Prostate gland (tissue), 2 donors: ENCODE measurements around the gene MLLT10. TPM values are rescaled to one million over a fixed set of nuclear protein-coding genes. Genes with fewer than 3 reads are reported as not detected.

Experiments used
- DNase-seq: peaks from one replicate; pipeline ENCODE4 v3.0.0-alpha.2; 2019; ENCODE audit warnings: low spot score
- H3K27ac ChIP-seq, 2 donors: fragments of 200-600 bp; sonication (generic); 2 replicates each; pipeline ENCODE4 v1.5.1; 2017 to 2019
- H3K27me3 ChIP-seq: fragments of 200-600 bp; sonication (generic); replicated peaks from 2 replicates; pipeline ENCODE4 v1.5.1; 2019; ENCODE audit not compliant: insufficient read depth
- H3K36me3 ChIP-seq, 2 donors: fragments of 200-600 bp; sonication (generic); 1 replicate in 1 of 2; 2 replicates in 1 of 2; pipeline versions ENCODE4 v1.5.1 to v1.8.1; 2017 to 2019
- H3K4me1 ChIP-seq: fragments of 200-600 bp; sonication (generic); replicated peaks from 2 replicates; pipeline ENCODE4 v1.5.1; 2019
- H3K4me3 ChIP-seq, 2 donors: fragments of 200-600 bp; sonication (generic); 2 replicates each; pipeline ENCODE4 v1.5.1; 2017 to 2019
- H3K9me3 ChIP-seq: fragments of 200-600 bp; sonication (generic); 2 replicates; pipeline ENCODE4 v1.5.1; 2017
- CTCF ChIP-seq, 4 experiments: fragments of 200-600 bp in 2 of 4; fragments of 450-650 bp in 2 of 4; sonication (generic) in 2 of 4; IDR thresholded peaks; 1 replicate in 3 of 4; 2 replicates in 1 of 4; pipeline ENCODE4 v1.5.1; 2016 to 2019; ENCODE audit warnings: antibody characterized with exemption in 4 of 4, mild to moderate bottlenecking in 2 of 4, moderate library complexity in 2 of 4
- POLR2A ChIP-seq: fragments of 450-650 bp; IDR thresholded peaks from one replicate; pipeline ENCODE4 v1.6.1; 2016; ENCODE audit warnings: antibody characterized with exemption, mild to moderate bottlenecking
- POLR2AphosphoS5 ChIP-seq: sonication (generic); formaldehyde crosslinking; IDR thresholded peaks from one replicate; pipeline ENCODE4 v1.6.1; 2017; ENCODE audit warnings: antibody characterized with exemption
- WGBS: methylation state at CpG from one replicate; pipeline ENCODE4 v1.1.5; 2018; 5-methylcytosine and 5-hydroxymethylcytosine counted together
- intact Hi-C: fragments of 100-400 bp; cut with DNase I; formaldehyde crosslinking; loops from one replicate; pipeline ENCODE4 v1.14.2; 2022
- total RNA-seq, 2 donors: library from RNA; depleted of rRNA; stranded (reverse); fragments of >200 nt; gene quantifications; one replicate each; pipeline ENCODE4 v1.1.0, GENCODE V29; 2016

The MLLT10 gene
- total RNA-seq, 2 donors from 2014 or later, result 31.2 to 68.3 TPM

GRCh38 chr10:21497177-21497807 is 36.7 kb upstream of the MLLT10 start:
- TF ChIP-seq POLR2AphosphoS5, result peak; percentile 83
- TF ChIP-seq POLR2A, result peak; percentile 10
- no peak for TF ChIP-seq CTCF (IDR thresholded peaks at IDR 0.05)
- Histone ChIP-seq H3K27me3 (no peaks in the 10 kb centered on the region), H3K9me3 (no peaks in the 10 kb centered on the region), H3K4me3 (peak overlapping the region; percentile 64 to 65), H3K27ac (peak overlapping the region; percentile 48 to 52), H3K36me3 (no peaks in the 10 kb centered on the region), H3K4me1 (no peaks in the 10 kb centered on the region)
- intact Hi-C loops, result loop anchor here (5.0 to 10.0 kb wide), 4 partner anchors 220 to 1490 kb away; no protein-coding TSS in a partner anchor
- DNase-seq, result peak; percentile 93
- WGBS, result 3% methylated on average over 33 of the region's 37 CpGs

GRCh38 chr10:21498377-21498776 is 35.7 kb upstream of the MLLT10 start:
- 95% methylated on average over 2 of the region's 2 CpGs for WGBS
- no peak for TF ChIP-seq POLR2AphosphoS5
- TF ChIP-seq CTCF (IDR thresholded peaks at IDR 0.05), result no peak
- no peak for TF ChIP-seq POLR2A

GRCh38 chr10:21498986-21499385 is 35.0 kb upstream of the MLLT10 start:
- TF ChIP-seq POLR2AphosphoS5 (no peak), CTCF (IDR thresholded peaks at IDR 0.05) (no peak), POLR2A (no peak)
- Histone ChIP-seq H3K4me1 (no peaks in the 10 kb centered on the region), H3K9me3 (no peaks in the 10 kb centered on the region), H3K4me3 (no peak overlapping the region), H3K27me3 (no peaks in the 10 kb centered on the region), H3K36me3 (no peaks in the 10 kb centered on the region), H3K27ac (no peak overlapping the region)
- intact Hi-C loops, result loop anchor here (5.0 to 10.0 kb wide), 4 partner anchors 222 to 1488 kb away; no protein-coding TSS in a partner anchor
- no peak for DNase-seq
- over 99% methylated on average over 8 of the region's 8 CpGs for WGBS

More at GRCh38 chr10:21498377-21498776, 35.7 kb upstream of the MLLT10 start:
- Histone ChIP-seq H3K36me3 (no peaks in the 10 kb centered on the region), H3K27me3 (no peaks in the 10 kb centered on the region), H3K4me1 (no peaks in the 10 kb centered on the region), H3K27ac (no peak overlapping the region), H3K9me3 (no peaks in the 10 kb centered on the region), H3K4me3 (no peak overlapping the region)
- no peak for DNase-seq
- intact Hi-C loops, result loop anchor here (5.0 to 10.0 kb wide), 4 partner anchors 221 to 1489 kb away; no protein-coding TSS in a partner anchor

DNA sequence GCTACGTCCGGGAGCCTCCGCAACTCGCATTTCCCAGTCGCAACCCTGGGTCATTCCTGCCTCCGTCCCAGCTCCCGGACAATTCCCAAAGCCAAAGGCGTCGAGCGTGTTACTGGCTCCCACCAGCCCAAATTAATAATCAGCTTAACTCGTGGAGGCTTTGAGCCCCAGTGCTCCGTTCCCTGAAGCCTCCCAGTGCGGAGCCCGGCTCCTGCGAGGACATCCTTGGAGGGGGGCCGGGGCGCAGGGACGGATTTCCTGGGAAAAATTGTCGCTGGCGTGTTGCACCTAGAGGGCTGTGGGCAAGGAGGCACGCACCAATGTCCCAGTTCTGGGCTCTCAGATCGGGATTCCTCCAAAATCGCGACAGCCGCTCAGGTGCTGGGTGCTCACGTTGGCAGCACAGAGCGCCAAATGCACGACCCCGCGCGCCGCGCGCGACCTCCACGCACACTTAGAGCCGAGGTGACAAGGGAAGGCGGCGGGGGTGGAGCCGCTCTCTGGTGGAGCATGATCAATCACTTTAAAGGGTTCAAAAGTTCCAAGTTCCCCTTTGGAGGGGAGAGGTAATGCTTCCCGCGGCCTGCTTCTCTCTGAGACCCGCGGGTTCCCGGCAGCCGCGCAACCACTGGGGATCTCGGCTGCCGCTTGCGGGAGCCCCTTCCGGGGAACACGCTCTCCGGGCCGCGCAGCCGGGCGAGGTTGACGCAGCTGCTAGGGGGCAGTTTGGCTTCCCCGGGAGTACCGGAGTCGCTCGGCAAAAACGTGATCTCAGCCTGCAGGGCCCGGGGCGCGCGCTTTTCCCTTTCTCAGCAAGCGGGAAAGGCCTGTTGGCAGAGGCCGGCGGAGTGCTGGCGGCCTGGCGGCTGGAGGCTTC is 34.1 kb upstream of the MLLT10 start:
- DNase-seq, result no peak
- Histone ChIP-seq H3K27me3 (no peaks in the 10 kb centered on the region), H3K4me3 (no peak overlapping the region), H3K27ac (no peak overlapping the region), H3K9me3 (no peaks in the 10 kb centered on the region), H3K4me1 (no peaks in the 10 kb centered on the region), H3K36me3 (no peaks in the 10 kb centered on the region)
- intact Hi-C loops, result loop anchor here (5.0 to 10.0 kb wide), 4 partner anchors 223 to 1487 kb away; no protein-coding TSS in a partner anchor
- 85% methylated on average over 69 of the region's 72 CpGs for WGBS
- TF ChIP-seq CTCF (IDR thresholded peaks at IDR 0.05) (no peak), POLR2A (no peak), POLR2AphosphoS5 (no peak)
